ENCODE data around the gene MALL. TPM values are rescaled to one million over a fixed set of nuclear protein-coding genes. Genes with fewer than 3 reads are reported as not detected.

The MALL gene
- total and polyA plus RNA-seq, 10 of the 15 experiments (the other 5 are each of a cell fraction or from before 2014, with no cell fraction given) = 0.26 TPM; not detected in 9

DNA sequence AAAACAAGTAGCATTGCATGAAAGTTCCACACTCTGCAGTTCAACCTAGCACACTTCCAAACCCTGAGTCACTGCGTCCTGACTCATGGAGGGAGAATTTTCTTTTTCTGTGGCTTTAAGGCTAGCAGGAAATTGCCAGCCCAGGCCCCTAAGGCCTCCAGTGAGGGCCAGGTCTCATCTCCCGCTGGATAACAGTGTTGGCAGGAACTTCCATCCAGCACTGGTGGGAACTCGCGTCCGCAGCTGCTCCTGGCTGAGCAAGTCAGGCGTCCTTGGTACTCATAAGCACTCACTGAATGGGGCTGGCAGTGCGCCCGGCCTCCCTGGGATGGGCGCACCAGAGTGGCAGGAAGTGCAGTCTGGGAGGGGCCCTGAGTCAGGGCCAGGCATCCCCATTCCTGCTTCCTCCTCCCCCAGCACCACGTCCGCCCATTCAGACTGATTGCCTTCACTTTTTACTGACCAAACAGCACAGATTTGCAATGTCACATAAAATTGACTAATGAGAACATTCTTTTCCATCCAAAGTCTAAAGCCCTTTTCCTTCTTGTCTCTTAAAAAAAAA is 14.3 kb downstream of the MALL start:
- H3K4me2 ChIP-seq (ENCODE audit: control insufficient read depth, insufficient read depth) = no peak overlapping the region
- H3K79me2 ChIP-seq (ENCODE audit: control insufficient read depth, insufficient read depth, low read length) = no peaks in the 10 kb centered on the region
- intact Hi-C loops (cut with micrococcal nuclease; ENCODE audit: unreplicated experiment) = no loop called here
- no peak for DNase-seq (ENCODE audit: low read depth, low spot score)
- SMC1A ChIA-PET (ENCODE audit: uncharacterized antibody, unreplicated experiment) = no interaction called here
- WGBS (ENCODE audit: insufficient coverage, insufficient replicate concordance, low lambda C conversion rate, missing lambda C conversion rate) = 22% methylated on average over 11 of the region's 11 CpGs
- no peak for FAIRE-seq
- H3K9ac ChIP-seq (ENCODE audit: control insufficient read depth, insufficient read depth, low read length) = no peak overlapping the region
- CTCF ChIA-PET = no interaction called here
- RAD21 ChIA-PET (ENCODE audit: unreplicated experiment) = no interaction called here
- in situ Hi-C loops (cut with MboI) = no loop called here
- H3K9me3 ChIP-seq (replicated peaks; ENCODE audit: control insufficient read depth, insufficient read depth, low read length) = no peaks in the 10 kb centered on the region
- H2AFZ ChIP-seq (ENCODE audit: control insufficient read depth, low read depth, low read length) = no peak overlapping the region
- H3K27me3 ChIP-seq (replicated peaks in 1 of 2; ENCODE audit: control insufficient read depth in 2 of 2, insufficient read depth in 2 of 2, low read length in 1 of 2) = peaks cover 2 to 6% of the 10 kb centered on the region in 2 experiments; a peak in 2 of 4 replicates
- POLR2A ChIA-PET = no interaction called here
- H3K27ac ChIP-seq (ENCODE audit: control insufficient read depth, insufficient read depth) = no peak overlapping the region
- no peaks in the 10 kb centered on the region for H4K20me1 ChIP-seq (ENCODE audit: control insufficient read depth, insufficient read depth)
- no TSS peak for BruUV-seq (replicated peaks)
- H3K36me3 ChIP-seq (ENCODE audit: control insufficient read depth in 2 of 2, insufficient read depth in 2 of 2, low read length in 1 of 2) = no peaks in the 10 kb centered on the region
- no peaks in the 10 kb centered on the region for H3K4me1 ChIP-seq (ENCODE audit: control insufficient read depth, insufficient read depth, low read length)
- ATAC-seq = no peak; the same call in 1 of the 3 replicates
- H3K4me3 ChIP-seq = no peak overlapping the region
- no peak for TF ChIP-seq HSF1 (IDR thresholded peaks at IDR 0.05; ENCODE audit: low read depth, low read length)
- TF ChIP-seq CREB1 (IDR thresholded peaks at IDR 0.05; ENCODE audit: low read depth) = no peak
- TF ChIP-seq, protein P1, sequence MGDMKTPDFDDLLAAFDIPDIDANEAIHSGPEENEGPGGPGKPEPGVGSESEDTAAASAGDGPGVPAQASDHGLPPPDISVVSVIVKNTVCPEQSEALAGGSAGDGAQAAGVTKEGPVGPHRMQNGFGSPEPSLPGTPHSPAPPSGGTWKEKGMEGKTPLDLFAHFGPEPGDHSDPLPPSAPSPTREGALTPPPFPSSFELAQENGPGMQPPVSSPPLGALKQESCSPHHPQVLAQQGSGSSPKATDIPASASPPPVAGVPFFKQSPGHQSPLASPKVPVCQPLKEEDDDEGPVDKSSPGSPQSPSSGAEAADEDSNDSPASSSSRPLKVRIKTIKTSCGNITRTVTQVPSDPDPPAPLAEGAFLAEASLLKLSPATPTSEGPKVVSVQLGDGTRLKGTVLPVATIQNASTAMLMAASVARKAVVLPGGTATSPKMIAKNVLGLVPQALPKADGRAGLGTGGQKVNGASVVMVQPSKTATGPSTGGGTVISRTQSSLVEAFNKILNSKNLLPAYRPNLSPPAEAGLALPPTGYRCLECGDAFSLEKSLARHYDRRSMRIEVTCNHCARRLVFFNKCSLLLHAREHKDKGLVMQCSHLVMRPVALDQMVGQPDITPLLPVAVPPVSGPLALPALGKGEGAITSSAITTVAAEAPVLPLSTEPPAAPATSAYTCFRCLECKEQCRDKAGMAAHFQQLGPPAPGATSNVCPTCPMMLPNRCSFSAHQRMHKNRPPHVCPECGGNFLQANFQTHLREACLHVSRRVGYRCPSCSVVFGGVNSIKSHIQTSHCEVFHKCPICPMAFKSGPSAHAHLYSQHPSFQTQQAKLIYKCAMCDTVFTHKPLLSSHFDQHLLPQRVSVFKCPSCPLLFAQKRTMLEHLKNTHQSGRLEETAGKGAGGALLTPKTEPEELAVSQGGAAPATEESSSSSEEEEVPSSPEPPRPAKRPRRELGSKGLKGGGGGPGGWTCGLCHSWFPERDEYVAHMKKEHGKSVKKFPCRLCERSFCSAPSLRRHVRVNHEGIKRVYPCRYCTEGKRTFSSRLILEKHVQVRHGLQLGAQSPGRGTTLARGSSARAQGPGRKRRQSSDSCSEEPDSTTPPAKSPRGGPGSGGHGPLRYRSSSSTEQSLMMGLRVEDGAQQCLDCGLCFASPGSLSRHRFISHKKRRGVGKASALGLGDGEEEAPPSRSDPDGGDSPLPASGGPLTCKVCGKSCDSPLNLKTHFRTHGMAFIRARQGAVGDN (IDR thresholded peaks at IDR 0.05) = no peak
- TF ChIP-seq HCFC1 (IDR thresholded peaks at IDR 0.05; ENCODE audit: low read length) = no peak
- no peak for TF ChIP-seq ZNF274 (IDR thresholded peaks at IDR 0.05; ENCODE audit: insufficient read depth, insufficient read length)
- TF ChIP-seq SREBF2 (IDR thresholded peaks at IDR 0.05; ENCODE audit: low read length) = no peak
- TF ChIP-seq POU2F2 (IDR thresholded peaks at IDR 0.05; ENCODE audit: borderline replicate concordance, low read depth, low read length) = no peak
- no peak for TF ChIP-seq PAX5 (IDR thresholded peaks at IDR 0.05; ENCODE audit: borderline replicate concordance, low read depth, low read length)
- no peak for TF ChIP-seq GATAD2B (conservative IDR thresholded peaks at IDR 0.05; ENCODE audit: low read depth)
- TF ChIP-seq ASH2L (IDR thresholded peaks at IDR 0.05; ENCODE audit: borderline replicate concordance, low read depth) = no peak
- no peak for TF ChIP-seq REST (IDR thresholded peaks at IDR 0.05; ENCODE audit: low read depth, low read length)
- TF ChIP-seq IRF3 (IDR thresholded peaks at IDR 0.05) = no peak
- TF ChIP-seq KDM1A (IDR thresholded peaks at IDR 0.05; ENCODE audit: borderline replicate concordance) = no peak
- TF ChIP-seq SMAD5 (IDR thresholded peaks at IDR 0.05; ENCODE audit: low read depth) = no peak
